ENCODE measurements around the gene ATP5MG.

The ATP5MG gene, protein sequence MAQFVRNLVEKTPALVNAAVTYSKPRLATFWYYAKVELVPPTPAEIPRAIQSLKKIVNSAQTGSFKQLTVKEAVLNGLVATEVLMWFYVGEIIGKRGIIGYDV

DNA sequence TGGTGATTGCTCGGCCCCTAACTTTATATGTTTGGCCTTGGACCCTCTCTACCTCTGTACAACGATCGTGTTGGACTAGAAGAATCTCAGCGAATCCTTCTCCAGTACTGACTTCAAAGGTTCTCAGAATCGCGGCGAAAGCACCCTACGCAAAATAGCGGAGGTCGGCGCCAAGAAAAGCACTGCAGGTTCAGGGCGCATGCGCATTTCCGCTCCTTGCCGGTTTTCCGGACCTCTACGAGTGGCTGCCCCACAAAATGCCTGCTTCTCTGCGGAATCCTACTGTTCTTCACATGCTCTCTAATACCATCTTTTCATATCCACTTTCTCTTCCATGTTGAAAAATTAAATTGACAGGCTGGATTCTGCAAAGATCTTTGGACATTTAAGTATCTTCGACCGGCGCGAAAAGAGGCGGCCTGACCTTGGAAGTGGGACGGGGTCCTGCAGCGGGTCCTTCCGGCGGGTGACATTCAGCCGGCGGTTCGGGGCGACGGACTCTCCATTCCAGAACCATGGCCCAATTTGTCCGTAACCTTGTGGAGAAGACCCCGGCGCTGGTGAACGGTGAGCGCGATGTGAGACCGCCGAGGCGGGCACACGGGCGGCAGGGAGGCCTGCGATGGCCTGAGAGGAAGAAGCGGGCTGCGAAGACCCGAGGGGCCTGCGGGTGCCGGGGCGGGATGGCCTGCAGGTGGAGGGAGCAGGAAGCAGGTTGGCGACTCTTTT, at the start of gene ATP5MG:
TSS of gene ATP5MG (plus strand) at position 456 of the 729 bp plus-strand sequence. CDS start at position 516, 60 bp downstream.
- TF ChIP-seq TEAD4 (IDR thresholded peaks at IDR 0.05) (peak; percentile 21; the same call in 1 of the 2 replicates), CEBPB (IDR thresholded peaks at IDR 0.05) (no peak), NFIC (IDR thresholded peaks at IDR 0.05) (peak; percentile 34; the same call in 1 of the 2 replicates), TAF1 (IDR thresholded peaks at IDR 0.05; ENCODE audit: low read depth) (peak; percentile 72), TCF12 (IDR thresholded peaks at IDR 0.05; ENCODE audit: low read depth) (no peak), EGR1 (IDR thresholded peaks at IDR 0.05) (no peak), CREB1 (IDR thresholded peaks at IDR 0.05; ENCODE audit: low read depth) (no peak), ZBTB7A (IDR thresholded peaks at IDR 0.05; ENCODE audit: low read depth) (peak; percentile 58; the same call in 1 of the 2 replicates)
- TF ChIP-seq, protein P1, sequence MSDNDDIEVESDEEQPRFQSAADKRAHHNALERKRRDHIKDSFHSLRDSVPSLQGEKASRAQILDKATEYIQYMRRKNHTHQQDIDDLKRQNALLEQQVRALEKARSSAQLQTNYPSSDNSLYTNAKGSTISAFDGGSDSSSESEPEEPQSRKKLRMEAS (IDR thresholded peaks at IDR 0.05) = peak; percentile 37
- TF ChIP-seq, protein P2, sequence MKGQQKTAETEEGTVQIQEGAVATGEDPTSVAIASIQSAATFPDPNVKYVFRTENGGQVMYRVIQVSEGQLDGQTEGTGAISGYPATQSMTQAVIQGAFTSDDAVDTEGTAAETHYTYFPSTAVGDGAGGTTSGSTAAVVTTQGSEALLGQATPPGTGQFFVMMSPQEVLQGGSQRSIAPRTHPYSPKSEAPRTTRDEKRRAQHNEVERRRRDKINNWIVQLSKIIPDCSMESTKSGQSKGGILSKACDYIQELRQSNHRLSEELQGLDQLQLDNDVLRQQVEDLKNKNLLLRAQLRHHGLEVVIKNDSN (IDR thresholded peaks at IDR 0.05) = 0 out of 2 replicates have a peak, but pooled peaks have one; percentile 7

DNA sequence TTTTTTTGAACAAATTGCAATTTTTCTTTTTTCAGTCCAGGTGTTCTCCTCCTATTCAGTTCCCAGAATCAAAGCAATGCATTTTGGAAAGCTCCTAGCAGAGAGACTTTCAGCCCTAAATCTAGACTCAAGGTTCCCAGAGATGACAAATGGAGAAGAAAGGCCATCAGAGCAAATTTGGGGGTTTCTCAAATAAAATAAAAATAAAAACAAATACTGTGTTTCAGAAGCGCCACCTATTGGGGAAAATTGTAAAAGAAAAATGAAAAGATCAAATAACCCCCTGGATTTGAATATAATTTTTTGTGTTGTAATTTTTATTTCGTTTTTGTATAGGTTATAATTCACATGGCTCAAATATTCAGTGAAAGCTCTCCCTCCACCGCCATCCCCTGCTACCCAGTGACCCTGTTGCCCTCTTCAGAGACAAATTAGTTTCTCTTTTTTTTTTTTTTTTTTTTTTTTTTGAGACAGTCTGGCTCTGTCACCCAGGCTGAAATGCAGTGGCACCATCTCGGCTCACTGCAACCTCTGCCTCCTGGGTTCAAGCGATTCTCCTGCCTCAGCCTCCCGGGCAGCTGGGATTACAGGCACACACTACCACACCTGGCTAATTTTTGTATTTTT, 48.2 kb upstream of the ATP5MG start:
- TF ChIP-seq RAD21 (IDR thresholded peaks at IDR 0.05; ENCODE audit: low read depth) (peak; percentile 48), EP300 (IDR thresholded peaks at IDR 0.05; ENCODE audit: borderline replicate concordance) (no peak)

DNA sequence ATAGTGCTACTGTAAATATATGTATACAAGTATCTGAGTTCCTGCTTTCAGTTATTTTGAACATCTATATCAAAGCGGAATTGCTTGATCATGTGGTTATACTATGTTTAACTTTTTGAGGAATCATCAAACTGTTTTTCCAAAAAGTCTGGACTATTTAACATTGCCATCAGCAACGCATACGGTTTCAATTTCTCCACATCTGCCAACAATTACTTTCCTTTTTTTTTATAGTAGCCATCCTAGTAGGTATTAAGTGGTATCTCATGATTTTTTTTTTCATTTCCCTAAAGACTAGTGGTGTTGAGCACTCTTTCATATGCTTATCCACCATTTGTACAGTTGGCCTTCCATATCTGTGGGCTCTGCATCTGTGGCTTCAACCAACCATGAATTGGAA, 43.3 kb upstream of the ATP5MG start:
- TF ChIP-seq YY1 (IDR thresholded peaks at IDR 0.05; ENCODE audit: low read depth) (no peak), EGR1 (IDR thresholded peaks at IDR 0.05) (no peak), EP300 (IDR thresholded peaks at IDR 0.05; ENCODE audit: borderline replicate concordance) (no peak), NFIC (IDR thresholded peaks at IDR 0.05) (no peak), TEAD4 (IDR thresholded peaks at IDR 0.05) (no peak), ZBTB7A (IDR thresholded peaks at IDR 0.05; ENCODE audit: low read depth) (no peak), TCF12 (IDR thresholded peaks at IDR 0.05; ENCODE audit: low read depth) (no peak), RAD21 (IDR thresholded peaks at IDR 0.05; ENCODE audit: low read depth) (no peak), TAF1 (IDR thresholded peaks at IDR 0.05; ENCODE audit: low read depth) (no peak), FOXM1 (IDR thresholded peaks at IDR 0.05; ENCODE audit: borderline replicate concordance, low read depth) (no peak), CEBPB (IDR thresholded peaks at IDR 0.05) (no peak), CREB1 (IDR thresholded peaks at IDR 0.05; ENCODE audit: low read depth) (no peak)
- TF ChIP-seq, protein P3, sequence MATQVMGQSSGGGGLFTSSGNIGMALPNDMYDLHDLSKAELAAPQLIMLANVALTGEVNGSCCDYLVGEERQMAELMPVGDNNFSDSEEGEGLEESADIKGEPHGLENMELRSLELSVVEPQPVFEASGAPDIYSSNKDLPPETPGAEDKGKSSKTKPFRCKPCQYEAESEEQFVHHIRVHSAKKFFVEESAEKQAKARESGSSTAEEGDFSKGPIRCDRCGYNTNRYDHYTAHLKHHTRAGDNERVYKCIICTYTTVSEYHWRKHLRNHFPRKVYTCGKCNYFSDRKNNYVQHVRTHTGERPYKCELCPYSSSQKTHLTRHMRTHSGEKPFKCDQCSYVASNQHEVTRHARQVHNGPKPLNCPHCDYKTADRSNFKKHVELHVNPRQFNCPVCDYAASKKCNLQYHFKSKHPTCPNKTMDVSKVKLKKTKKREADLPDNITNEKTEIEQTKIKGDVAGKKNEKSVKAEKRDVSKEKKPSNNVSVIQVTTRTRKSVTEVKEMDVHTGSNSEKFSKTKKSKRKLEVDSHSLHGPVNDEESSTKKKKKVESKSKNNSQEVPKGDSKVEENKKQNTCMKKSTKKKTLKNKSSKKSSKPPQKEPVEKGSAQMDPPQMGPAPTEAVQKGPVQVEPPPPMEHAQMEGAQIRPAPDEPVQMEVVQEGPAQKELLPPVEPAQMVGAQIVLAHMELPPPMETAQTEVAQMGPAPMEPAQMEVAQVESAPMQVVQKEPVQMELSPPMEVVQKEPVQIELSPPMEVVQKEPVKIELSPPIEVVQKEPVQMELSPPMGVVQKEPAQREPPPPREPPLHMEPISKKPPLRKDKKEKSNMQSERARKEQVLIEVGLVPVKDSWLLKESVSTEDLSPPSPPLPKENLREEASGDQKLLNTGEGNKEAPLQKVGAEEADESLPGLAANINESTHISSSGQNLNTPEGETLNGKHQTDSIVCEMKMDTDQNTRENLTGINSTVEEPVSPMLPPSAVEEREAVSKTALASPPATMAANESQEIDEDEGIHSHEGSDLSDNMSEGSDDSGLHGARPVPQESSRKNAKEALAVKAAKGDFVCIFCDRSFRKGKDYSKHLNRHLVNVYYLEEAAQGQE (IDR thresholded peaks at IDR 0.05; ENCODE audit: low read depth) = no peak
- TF ChIP-seq, protein P2 (IDR thresholded peaks at IDR 0.05) = no peak
- TF ChIP-seq, protein P1 (IDR thresholded peaks at IDR 0.05) = no peak

DNA sequence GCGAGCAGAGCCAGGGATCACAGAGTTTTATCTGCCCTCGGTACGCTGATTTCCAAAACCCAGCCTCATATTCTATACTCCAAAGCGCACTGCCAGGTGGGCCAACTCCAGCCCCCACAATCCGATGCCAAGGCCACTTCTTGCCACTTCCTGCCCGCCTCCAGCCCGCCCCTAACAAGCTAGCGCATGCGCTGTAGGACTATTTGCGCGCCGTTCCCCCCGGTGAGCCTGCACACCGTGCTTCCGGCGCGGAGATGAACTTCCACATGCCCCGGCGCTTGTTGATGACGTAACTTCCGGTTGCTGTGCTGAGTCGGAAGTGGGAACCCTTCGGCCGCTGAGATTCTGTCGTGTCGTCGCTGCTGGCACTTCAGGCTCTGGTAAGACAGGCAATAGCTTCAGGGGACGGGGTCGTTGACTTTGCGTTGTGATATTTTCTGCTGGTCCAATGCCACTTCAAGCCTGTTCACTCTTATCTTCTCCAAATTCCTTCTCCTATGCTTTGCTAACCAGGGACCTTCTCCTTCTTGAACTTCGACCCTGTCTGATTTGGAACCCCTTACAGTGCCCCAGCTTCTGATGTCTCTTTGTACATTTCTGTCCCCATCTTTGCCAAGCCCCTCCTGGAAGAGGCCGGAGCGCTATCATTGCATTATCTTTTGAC, 42.0 kb upstream of the ATP5MG start, which contains the start of gene UBE4A:
TSS of gene UBE4A (plus strand) at position 306 of the 664 bp plus-strand sequence. CDS start 5,481 bp downstream, outside the sequence.
- TF ChIP-seq EP300 (IDR thresholded peaks at IDR 0.05; ENCODE audit: borderline replicate concordance) (no peak), EGR1 (IDR thresholded peaks at IDR 0.05) (no peak; the same call in 1 of the 2 replicates), CREB1 (IDR thresholded peaks at IDR 0.05; ENCODE audit: low read depth) (peak; percentile 98), TEAD4 (IDR thresholded peaks at IDR 0.05) (peak; percentile 58), NFIC (IDR thresholded peaks at IDR 0.05) (no peak), ZBTB7A (IDR thresholded peaks at IDR 0.05; ENCODE audit: low read depth) (no peak), TCF12 (IDR thresholded peaks at IDR 0.05; ENCODE audit: low read depth) (peak; percentile 55; the same call in 1 of the 2 replicates), FOXM1 (IDR thresholded peaks at IDR 0.05; ENCODE audit: borderline replicate concordance, low read depth) (no peak), RAD21 (IDR thresholded peaks at IDR 0.05; ENCODE audit: low read depth) (no peak), CEBPB (IDR thresholded peaks at IDR 0.05) (no peak), YY1 (IDR thresholded peaks at IDR 0.05; ENCODE audit: low read depth) (0 out of 2 replicates have a peak, but pooled peaks have one; percentile 37), TAF1 (IDR thresholded peaks at IDR 0.05; ENCODE audit: low read depth) (peak; percentile 64; the same call in 1 of the 2 replicates)
- TF ChIP-seq, protein P2 (IDR thresholded peaks at IDR 0.05) = peak; percentile 38; the same call in 1 of the 2 replicates
- TF ChIP-seq, protein P1 (IDR thresholded peaks at IDR 0.05) = peak; percentile 80
- TF ChIP-seq, protein P3 (IDR thresholded peaks at IDR 0.05; ENCODE audit: low read depth) = no peak
